ENCODE results near the gene KRTAP5-5.
"Not testable (repeated sequence)": the region's sequence is repeated elsewhere in the genome, so short reads cannot be mapped to it uniquely, and the experiment has no call there.

DNA sequence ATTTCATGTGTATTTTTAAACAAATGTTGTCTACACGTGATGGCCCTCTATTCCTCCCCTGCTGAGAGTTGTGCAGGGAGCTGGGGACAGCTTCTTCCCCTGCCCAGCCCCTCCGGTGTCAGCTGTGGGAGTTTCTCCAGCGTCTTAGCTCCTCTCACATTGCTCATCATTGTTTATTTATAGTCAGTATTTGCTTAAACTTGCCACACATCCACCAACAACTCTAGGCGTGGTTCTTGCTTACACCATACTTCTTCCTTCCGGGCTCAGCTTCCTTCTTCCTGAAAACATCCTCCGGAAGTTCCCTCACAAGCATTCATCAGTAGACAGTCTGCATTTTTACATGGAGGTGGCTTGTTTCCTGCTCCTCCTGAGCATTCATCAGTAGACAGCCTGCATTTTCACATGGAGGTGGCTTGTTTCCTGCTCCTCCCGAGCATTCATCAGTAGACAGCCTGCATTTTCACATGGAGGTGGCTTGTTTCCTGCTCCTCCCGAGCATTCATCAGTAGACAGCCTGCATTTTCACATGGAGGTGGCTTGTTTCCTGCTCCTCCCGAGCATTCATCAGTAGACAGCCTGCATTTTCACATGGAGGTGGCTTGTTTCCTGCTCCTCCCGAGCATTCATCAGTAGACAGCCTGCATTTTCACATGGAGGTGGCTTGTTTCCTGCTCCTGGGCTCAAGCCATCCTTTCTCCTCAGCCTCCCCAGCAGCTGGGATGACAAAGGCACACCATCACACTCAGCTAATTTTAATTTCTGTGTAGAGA lies 40.2 kb upstream of the KRTAP5-5 start:
- TF ChIP-seq EZH2 (IDR thresholded peaks at IDR 0.05); POLR2AphosphoS5 (IDR thresholded peaks at IDR 0.05; ENCODE audit: borderline replicate concordance, low read depth, low read length): not testable (repeated sequence)

Measured in SK-N-MC (cell line).